HG03135 (cell line): ENCODE results near the gene TACO1.
A peak's percentile ranks its signal among the peaks of the same experiment; 100 is the strongest.

ENCODE experiments used
- ATAC-seq: cut with Tn5 transposase; IDR thresholded peaks from one replicate; pipeline ENCODE4 v1.9.1; 2021; ENCODE audit warnings: mild to moderate bottlenecking, moderate library complexity; ENCODE audit not compliant: unreplicated experiment

TACO1 gene

GRCh38 chr17:63600569-63601438, at the start of gene TACO1:
Gene TACO1, plus strand, starts transcription at chr17:63600895. Its CDS starts 189 bp downstream, at chr17:63601084.
- ATAC-seq: peak; percentile 85

- ATAC-seq: no peak
These were observed 48.5 kb upstream of the TACO1 start for GRCh38 chr17:63552211-63552610.

- ATAC-seq: no peak
These were observed 45.1 kb upstream of the TACO1 start for GRCh38 chr17:63555500-63556156.

GRCh38 chr17:63557416-63557815, 43.3 kb upstream of the TACO1 start:
- no peak for ATAC-seq

GRCh38 chr17:63558441-63558840, 42.3 kb upstream of the TACO1 start:
- ATAC-seq: no peak

GRCh38 chr17:63561819-63562218, 38.9 kb upstream of the TACO1 start:
- ATAC-seq: no peak

- no peak for ATAC-seq
These were observed 37.4 kb upstream of the TACO1 start for GRCh38 chr17:63563339-63563738.

- ATAC-seq: no peak
These were observed 36.1 kb upstream of the TACO1 start for GRCh38 chr17:63564562-63564961.

GRCh38 chr17:63567229-63567628, 33.5 kb upstream of the TACO1 start:
- no peak for ATAC-seq

GRCh38 chr17:63568563-63568962, 32.1 kb upstream of the TACO1 start:
- no peak for ATAC-seq

- no peak for ATAC-seq
These were observed 28.9 kb upstream of the TACO1 start for GRCh38 chr17:63571632-63572310.

- ATAC-seq: no peak
These were observed 27.1 kb upstream of the TACO1 start for GRCh38 chr17:63573634-63574033.

- no peak for ATAC-seq
These were observed 22.5 kb upstream of the TACO1 start for GRCh38 chr17:63578027-63578768.

- ATAC-seq: no peak
These were observed 22.0 kb upstream of the TACO1 start for GRCh38 chr17:63578769-63579111.

- no peak for ATAC-seq
These were observed 21.1 kb upstream of the TACO1 start for GRCh38 chr17:63579633-63580032.

- ATAC-seq: no peak
These were observed 12.9 kb upstream of the TACO1 start for GRCh38 chr17:63587770-63588169.

- ATAC-seq: no peak
These were observed 11.9 kb upstream of the TACO1 start for GRCh38 chr17:63588797-63589196.

- no peak for ATAC-seq
These were observed 11.0 kb upstream of the TACO1 start for GRCh38 chr17:63589646-63590045.

GRCh38 chr17:63592797-63593196, 7.9 kb upstream of the TACO1 start:
- ATAC-seq: no peak

GRCh38 chr17:63595132-63595531, 5.6 kb upstream of the TACO1 start:
- ATAC-seq: no peak
